ENCODE measurements around the gene MCF2L. TPM values are rescaled to one million over a fixed set of nuclear protein-coding genes. Genes with fewer than 3 reads are reported as not detected.

MCF2L gene
- total RNA-seq, 1 experiment from 2014 or later, result 9.5 TPM

- ChIA-PET POLR2A (ENCODE audit: low non-redundant PET) (no interaction called here), CTCF (no interaction called here)
- Histone ChIP-seq H3K4me1 (ENCODE audit: insufficient read depth, low read length, poor library complexity, severe bottlenecking) (no peaks in the 10 kb centered on the region), H3K27ac (ENCODE audit: low read depth, low read length, poor library complexity, severe bottlenecking) (no peak overlapping the region), H3K27me3 (replicated peaks; ENCODE audit: insufficient read depth, low read depth, low read length, poor library complexity) (peaks cover 29% of the 10 kb centered on the region), H3K4me3 (ENCODE audit: low read depth, low read length, poor library complexity, severe bottlenecking) (no peak overlapping the region), H3K9me3 (ENCODE audit: low read depth, low read length, poor library complexity, severe bottlenecking) (no peaks in the 10 kb centered on the region), H3K36me3 (ENCODE audit: insufficient read depth, low read length, poor library complexity, severe bottlenecking) (no peaks in the 10 kb centered on the region)
- no TSS peak for BruUV-seq (replicated peaks)
- DNase-seq (ENCODE audit: low spot score), result no peak
- TF ChIP-seq, protein P1, sequence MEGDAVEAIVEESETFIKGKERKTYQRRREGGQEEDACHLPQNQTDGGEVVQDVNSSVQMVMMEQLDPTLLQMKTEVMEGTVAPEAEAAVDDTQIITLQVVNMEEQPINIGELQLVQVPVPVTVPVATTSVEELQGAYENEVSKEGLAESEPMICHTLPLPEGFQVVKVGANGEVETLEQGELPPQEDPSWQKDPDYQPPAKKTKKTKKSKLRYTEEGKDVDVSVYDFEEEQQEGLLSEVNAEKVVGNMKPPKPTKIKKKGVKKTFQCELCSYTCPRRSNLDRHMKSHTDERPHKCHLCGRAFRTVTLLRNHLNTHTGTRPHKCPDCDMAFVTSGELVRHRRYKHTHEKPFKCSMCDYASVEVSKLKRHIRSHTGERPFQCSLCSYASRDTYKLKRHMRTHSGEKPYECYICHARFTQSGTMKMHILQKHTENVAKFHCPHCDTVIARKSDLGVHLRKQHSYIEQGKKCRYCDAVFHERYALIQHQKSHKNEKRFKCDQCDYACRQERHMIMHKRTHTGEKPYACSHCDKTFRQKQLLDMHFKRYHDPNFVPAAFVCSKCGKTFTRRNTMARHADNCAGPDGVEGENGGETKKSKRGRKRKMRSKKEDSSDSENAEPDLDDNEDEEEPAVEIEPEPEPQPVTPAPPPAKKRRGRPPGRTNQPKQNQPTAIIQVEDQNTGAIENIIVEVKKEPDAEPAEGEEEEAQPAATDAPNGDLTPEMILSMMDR (conservative IDR thresholded peaks at IDR 0.05; ENCODE audit: low read depth, low read length), result no peak
- no peak for TF ChIP-seq EZH2 (IDR thresholded peaks at IDR 0.05; ENCODE audit: borderline replicate concordance, low read depth, low read length, poor library complexity, severe bottlenecking)
- intact Hi-C loops (cut with micrococcal nuclease; ENCODE audit: unreplicated experiment), result no loop called here
Observed at GRCh38 chr13:112954488-112955270, 14.3 kb upstream of the MCF2L start.

DNA sequence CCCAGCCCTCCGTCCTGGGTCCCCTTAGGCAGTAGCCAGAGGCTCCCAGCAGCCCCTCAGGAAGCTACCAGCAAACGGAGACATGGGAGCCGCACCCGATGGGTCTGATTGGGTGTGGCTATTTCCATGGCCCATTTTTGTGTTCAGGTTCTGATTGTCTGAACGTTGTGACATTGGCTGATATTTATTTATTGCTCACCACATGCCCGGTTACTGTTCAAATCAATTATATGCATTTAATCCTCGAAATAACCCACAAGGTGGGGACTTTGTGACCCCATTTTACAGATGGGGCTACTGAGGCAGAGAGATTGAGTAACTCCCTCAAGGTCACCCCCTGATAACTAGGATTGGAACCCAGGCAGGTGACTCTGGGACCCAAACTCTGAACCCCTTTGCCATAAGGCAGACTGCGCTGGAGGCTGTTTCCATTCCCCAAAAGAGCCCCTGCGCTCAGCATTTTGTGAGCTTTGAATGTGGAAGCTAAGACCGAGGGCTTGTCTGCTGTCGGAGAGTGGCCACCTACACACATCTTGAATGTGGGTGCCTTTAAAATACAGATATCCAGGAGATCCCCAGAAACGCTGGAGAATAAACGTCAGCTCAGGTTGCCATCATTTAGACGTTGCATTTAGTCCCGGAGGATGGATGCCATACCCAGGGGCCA, 13.6 kb upstream of the MCF2L start:
- CTCF ChIA-PET, result no interaction called here
- no peaks in the 10 kb centered on the region for H3K4me1 ChIP-seq (ENCODE audit: insufficient read depth, low read length, poor library complexity, severe bottlenecking)
- POLR2A ChIA-PET (ENCODE audit: low non-redundant PET), result no interaction called here

DNA sequence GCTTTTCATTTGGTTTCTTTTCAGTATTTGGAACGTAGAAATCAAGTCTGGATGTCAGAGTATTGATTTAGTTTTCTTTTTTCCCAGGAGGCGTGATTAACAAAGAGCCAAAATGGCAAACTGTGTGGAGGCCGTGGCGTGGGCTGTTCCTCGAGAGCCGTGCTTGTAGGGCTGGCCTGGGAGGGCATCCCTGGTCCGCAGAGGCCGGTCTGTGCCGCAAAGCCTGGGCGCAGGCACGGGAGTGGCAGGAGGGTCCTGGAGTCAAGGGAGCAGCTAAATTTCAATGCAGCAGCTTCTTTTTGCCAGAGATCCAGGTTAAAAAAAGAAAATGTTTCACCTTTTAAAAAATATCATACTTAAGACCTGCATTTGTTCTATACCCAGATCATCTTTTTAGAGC, 13.1 kb upstream of the MCF2L start:
- intact Hi-C loops (cut with micrococcal nuclease; ENCODE audit: unreplicated experiment), result no loop called here

More for the DNA sequence above, 13.6 kb upstream of the MCF2L start:
- DNase-seq (ENCODE audit: low spot score), result no peak
- TF ChIP-seq EZH2 (IDR thresholded peaks at IDR 0.05; ENCODE audit: borderline replicate concordance, low read depth, low read length, poor library complexity, severe bottlenecking), result no peak
- TF ChIP-seq, protein P1 (conservative IDR thresholded peaks at IDR 0.05; ENCODE audit: low read depth, low read length), result no peak
- peaks cover 22% of the 10 kb centered on the region for H3K27me3 ChIP-seq (replicated peaks; ENCODE audit: insufficient read depth, low read depth, low read length, poor library complexity)
- no peak overlapping the region for H3K27ac ChIP-seq (ENCODE audit: low read depth, low read length, poor library complexity, severe bottlenecking)
- H3K4me3 ChIP-seq (ENCODE audit: low read depth, low read length, poor library complexity, severe bottlenecking), result no peak overlapping the region
- no peaks in the 10 kb centered on the region for H3K36me3 ChIP-seq (ENCODE audit: insufficient read depth, low read length, poor library complexity, severe bottlenecking)
- H3K9me3 ChIP-seq (ENCODE audit: low read depth, low read length, poor library complexity, severe bottlenecking), result no peaks in the 10 kb centered on the region
- intact Hi-C loops (cut with micrococcal nuclease; ENCODE audit: unreplicated experiment), result no loop called here
- BruUV-seq (replicated peaks), result no TSS peak

More for the DNA sequence above, 13.1 kb upstream of the MCF2L start:
- Histone ChIP-seq H3K9me3 (ENCODE audit: low read depth, low read length, poor library complexity, severe bottlenecking) (no peaks in the 10 kb centered on the region), H3K27ac (ENCODE audit: low read depth, low read length, poor library complexity, severe bottlenecking) (no peak overlapping the region), H3K4me1 (ENCODE audit: insufficient read depth, low read length, poor library complexity, severe bottlenecking) (no peaks in the 10 kb centered on the region), H3K27me3 (replicated peaks; ENCODE audit: insufficient read depth, low read depth, low read length, poor library complexity) (peaks cover 16% of the 10 kb centered on the region), H3K4me3 (ENCODE audit: low read depth, low read length, poor library complexity, severe bottlenecking) (no peak overlapping the region), H3K36me3 (ENCODE audit: insufficient read depth, low read length, poor library complexity, severe bottlenecking) (no peaks in the 10 kb centered on the region)
- no peak for DNase-seq (ENCODE audit: low spot score)
- no TSS peak for BruUV-seq (replicated peaks)
- TF ChIP-seq, protein P1 (conservative IDR thresholded peaks at IDR 0.05; ENCODE audit: low read depth, low read length), result no peak
- no peak for TF ChIP-seq EZH2 (IDR thresholded peaks at IDR 0.05; ENCODE audit: borderline replicate concordance, low read depth, low read length, poor library complexity, severe bottlenecking)
- POLR2A ChIA-PET (ENCODE audit: low non-redundant PET), result no interaction called here
- CTCF ChIA-PET, result no interaction called here
